AG04449 (cell line): ENCODE measurements around the gene ZNF37A.
A peak's percentile ranks its signal among the peaks of the same experiment; 100 is the strongest.
"Not testable (repeated sequence)": the region's sequence is repeated elsewhere in the genome, so short reads cannot be mapped to it uniquely, and the experiment has no call there.

Source experiments
- CTCF ChIA-PET: fragments of 350-600 bp; formaldehyde crosslinking; extraction: SDS; loops from one replicate; lab custom pipeline; 2021; ENCODE audit warnings: antibody characterized with exemption; lab: Yijun Ruan, JAX
- POLR2A ChIA-PET: fragments of 400-600, 350-600 bp; formaldehyde crosslinking; extraction: SDS; loops from one replicate; lab custom pipeline; 2020; ENCODE audit warnings: antibody characterized with exemption, inconsistent platforms; lab: Yijun Ruan, JAX
- DNase-seq: peaks from one replicate; pipeline ENCODE4 v3.0.0-alpha.2; 2010; ENCODE audit warnings: low read depth, low spot score
- H3K4me3 ChIP-seq: 2 replicates; pipeline ENCODE4 v1.5.1; 2011; ENCODE audit warnings: low read depth, mild to moderate bottlenecking, control low read depth, low read length
- CTCF ChIP-seq: IDR thresholded peaks from one replicate; pipeline ENCODE4 v1.5.1; 2011; ENCODE audit warnings: mild to moderate bottlenecking, moderate library complexity, low read length, control low read depth, inconsistent platforms; ENCODE audit not compliant: insufficient read depth; ENCODE audit errors: missing control alignments

The ZNF37A gene

GRCh38 chr10:38094158-38094926 lies at the start of gene ZNF37A:
Gene ZNF37A, plus strand, starts transcription at chr10:38094337. Its CDS starts 2,281 bp downstream, at chr10:38096618.
- CTCF ChIA-PET, result interaction anchor here (0.9 to 1.2 kb wide), 3 partner anchors 82 to 119 kb away, joined by 3 to 6 read pairs (median 4); no protein-coding TSS in a partner anchor
- TF ChIP-seq CTCF, result no peak
- DNase-seq, result peak; percentile 82
- peak within 1 kb of the TSS; percentile 77 for H3K4me3 ChIP-seq
- POLR2A ChIA-PET, result no interaction called here

GRCh38 chr10:38045129-38045528 lies 49.0 kb upstream of the ZNF37A start:
- POLR2A ChIA-PET, result no interaction called here
- no peak for TF ChIP-seq CTCF
- CTCF ChIA-PET, result no interaction called here
- H3K4me3 ChIP-seq, result no peak overlapping the region
- DNase-seq, result no peak

- TF ChIP-seq CTCF, result no peak
- H3K4me3 ChIP-seq, result no peak overlapping the region
- ChIA-PET CTCF (no interaction called here), POLR2A (no interaction called here)
- DNase-seq, result no peak
Observed at GRCh38 chr10:38047666-38048065, 46.5 kb upstream of the ZNF37A start.

GRCh38 chr10:38050212-38050611 lies 43.9 kb upstream of the ZNF37A start:
- CTCF ChIA-PET, result no interaction called here
- no peak for TF ChIP-seq CTCF
- DNase-seq, result no peak
- POLR2A ChIA-PET, result no interaction called here
- H3K4me3 ChIP-seq, result no peak overlapping the region

GRCh38 chr10:38054361-38054797 lies 39.8 kb upstream of the ZNF37A start:
- H3K4me3 ChIP-seq, result no peak overlapping the region
- peak; percentile 64 for DNase-seq
- no peak for TF ChIP-seq CTCF
- POLR2A ChIA-PET, result no interaction called here
- CTCF ChIA-PET, result no interaction called here

- CTCF ChIA-PET, DNase-seq, H3K4me3 ChIP-seq, POLR2A ChIA-PET: not testable (repeated sequence)
Observed at GRCh38 chr10:38055274-38055894, 38.8 kb upstream of the ZNF37A start.

- H3K4me3 ChIP-seq, CTCF ChIA-PET, POLR2A ChIA-PET: not testable (repeated sequence)
- peak; percentile 17 for DNase-seq
Observed at GRCh38 chr10:38069663-38070062, 24.5 kb upstream of the ZNF37A start.
